GM19372 (cell line): ENCODE data around the gene DCBLD2.
"Not testable (repeated sequence)": the region's sequence is repeated elsewhere in the genome, so short reads cannot be mapped to it uniquely, and the experiment has no call there.

Experiments used
- ATAC-seq: cut with Tn5 transposase; IDR thresholded peaks from one replicate; pipeline ENCODE4 v1.9.1; 2021; ENCODE audit warnings: mild to moderate bottlenecking, low read depth, moderate library complexity; ENCODE audit not compliant: unreplicated experiment

The DCBLD2 gene

GRCh38 chr3:98892263-98892662 is 9.2 kb downstream of the DCBLD2 start:
- ATAC-seq: no peak

- ATAC-seq: no peak
These were observed 10.3 kb downstream of the DCBLD2 start for GRCh38 chr3:98890965-98891910.

- no peak for ATAC-seq
These were observed 11.2 kb downstream of the DCBLD2 start for GRCh38 chr3:98890181-98890835.

- ATAC-seq: no peak
These were observed 13.8 kb downstream of the DCBLD2 start for GRCh38 chr3:98887684-98888083.

- no peak for ATAC-seq
These were observed 15.0 kb downstream of the DCBLD2 start for GRCh38 chr3:98886525-98886924.

GRCh38 chr3:98885851-98886250 is 15.6 kb downstream of the DCBLD2 start:
- ATAC-seq: no peak

GRCh38 chr3:98884675-98885371 is 16.7 kb downstream of the DCBLD2 start:
- ATAC-seq: no peak

GRCh38 chr3:98882614-98883333 is 18.7 kb downstream of the DCBLD2 start:
- ATAC-seq: not testable (repeated sequence)

GRCh38 chr3:98877132-98877531 is 24.4 kb downstream of the DCBLD2 start:
- ATAC-seq: no peak

GRCh38 chr3:98875535-98875934 is 26.0 kb downstream of the DCBLD2 start:
- ATAC-seq: no peak

GRCh38 chr3:98874602-98875249 is 26.8 kb downstream of the DCBLD2 start:
- ATAC-seq: no peak

- ATAC-seq: no peak
These were observed 32.1 kb downstream of the DCBLD2 start for GRCh38 chr3:98869391-98869790.

- not testable (repeated sequence) for ATAC-seq
These were observed 43.5 kb downstream of the DCBLD2 start for GRCh38 chr3:98857971-98858370.

GRCh38 chr3:98857258-98857657 is 44.2 kb downstream of the DCBLD2 start:
- not testable (repeated sequence) for ATAC-seq

- no peak for ATAC-seq
These were observed 44.8 kb downstream of the DCBLD2 start for GRCh38 chr3:98856724-98857123.

GRCh38 chr3:98855806-98856400 is 45.6 kb downstream of the DCBLD2 start:
- ATAC-seq: no peak

GRCh38 chr3:98848108-98848507 is 53.4 kb downstream of the DCBLD2 start:
- ATAC-seq: no peak

GRCh38 chr3:98846101-98846500 is 55.4 kb downstream of the DCBLD2 start:
- no peak for ATAC-seq

GRCh38 chr3:98843266-98843959 is 58.1 kb downstream of the DCBLD2 start:
- ATAC-seq: no peak
